CD8-positive, alpha-beta memory T cell (primary cell): Measurements from ENCODE around the gene KIR3DL1. TPM values are rescaled to one million over a fixed set of nuclear protein-coding genes. Genes with fewer than 3 reads are reported as not detected.
"Not testable (repeated sequence)": the region's sequence is repeated elsewhere in the genome, so short reads cannot be mapped to it uniquely, and the experiment has no call there.

Source experiments
- CTCF ChIA-PET: fragments of 350-600 bp; sonication (Branson Sonifier 250); formaldehyde crosslinking; loops from one replicate; lab custom pipeline; 2021; ENCODE audit warnings: antibody characterized with exemption; lab: Charles Lee
- POLR2A ChIA-PET: fragments of 350-600 bp; sonication (Branson Sonifier 250); formaldehyde crosslinking; loops from one replicate; lab custom pipeline; 2021; ENCODE audit warnings: antibody characterized with exemption; lab: Charles Lee
- DNase-seq, 5 donors: peaks; one replicate each; pipeline versions ENCODE4 v3.0.0 to v3.0.0-alpha.2; 2020 to 2022; ENCODE audit warnings: mixed read lengths in 1 of 5
- H3K27ac ChIP-seq: one replicate; pipeline ENCODE4 v1.7.0; 2013; ENCODE audit warnings: low read depth, mild to moderate bottlenecking, low read length, moderate library complexity
- H3K27me3 ChIP-seq: 2 replicates; pipeline ENCODE4 v1.7.0; 2013; ENCODE audit warnings: low read length, mild to moderate bottlenecking; ENCODE audit not compliant: insufficient read depth, poor library complexity, severe bottlenecking
- H3K36me3 ChIP-seq: 2 replicates; pipeline ENCODE4 v1.7.0; 2013; ENCODE audit warnings: mild to moderate bottlenecking, low read length, moderate library complexity; ENCODE audit not compliant: insufficient read depth
- H3K4me1 ChIP-seq: 2 replicates; pipeline ENCODE4 v1.7.0; 2013; ENCODE audit warnings: mild to moderate bottlenecking, low read length, moderate library complexity; ENCODE audit not compliant: insufficient read depth
- H3K4me3 ChIP-seq: 2 replicates; pipeline ENCODE4 v1.7.0; 2013; ENCODE audit warnings: mild to moderate bottlenecking, low read length
- H3K9me3 ChIP-seq: 2 replicates; pipeline ENCODE4 v1.7.0; 2013; ENCODE audit warnings: mild to moderate bottlenecking, low read length
- H3K27ac Mint-ChIP-seq, 8 donors: one replicate each; pipeline ENCODE4 v1.8.0; 2020 to 2021; ENCODE audit warnings: mixed read lengths in 8 of 8, mild to moderate bottlenecking in 6 of 8, inconsistent platforms in 3 of 8, moderate library complexity in 3 of 8
- H3K27me3 Mint-ChIP-seq, 2 donors: one replicate each; pipeline ENCODE4 v1.8.0; 2020 to 2021; ENCODE audit warnings: mixed read lengths in 2 of 2, mild to moderate bottlenecking in 1 of 2, moderate library complexity in 1 of 2
- H3K36me3 Mint-ChIP-seq, 3 donors: one replicate each; pipeline ENCODE4 v1.8.0; 2020 to 2021; ENCODE audit warnings: mixed read lengths in 3 of 3, inconsistent platforms in 1 of 3, mild to moderate bottlenecking in 1 of 3
- H3K4me1 Mint-ChIP-seq, 3 donors: one replicate each; pipeline ENCODE4 v1.8.0; 2020 to 2021; ENCODE audit warnings: mixed read lengths in 3 of 3, inconsistent platforms in 1 of 3, mild to moderate bottlenecking in 1 of 3
- H3K4me3 Mint-ChIP-seq, 7 donors: one replicate each; pipeline ENCODE4 v1.8.0; 2020 to 2021; ENCODE audit warnings: mixed read lengths in 7 of 7, mild to moderate bottlenecking in 6 of 7, moderate library complexity in 4 of 7, inconsistent platforms in 2 of 7
- H3K9me3 Mint-ChIP-seq, 5 donors: one replicate each; pipeline ENCODE4 v1.8.0; 2020 to 2022; ENCODE audit warnings: mixed read lengths in 5 of 5, mild to moderate bottlenecking in 3 of 5, moderate library complexity in 2 of 5, inconsistent platforms in 1 of 5
- polyA plus RNA-seq: library from polyadenylated mRNA; unstranded; fragments of 300-500 nt; fragmentation: Illumina TruSeq; gene quantifications from one replicate; pipeline ENCODE4 v1.2.3, GENCODE V29; 2021
- total RNA-seq, 2 experiments: library from RNA; stranded (reverse); gene quantifications; one replicate each; pipeline ENCODE4 v1.2.3, GENCODE V29; 2021

Gene KIR3DL1
- total and polyA plus RNA-seq, 3 experiments from 2014 or later = 0.11 to 11.9 (median 0.28) TPM

GRCh38 chr19:54778896-54779295 is 37.4 kb upstream of the KIR3DL1 start:
- POLR2A ChIA-PET, H3K27ac ChIP-seq, H3K9me3 ChIP-seq, H3K27me3 ChIP-seq, H3K4me3 ChIP-seq, CTCF ChIA-PET, H3K36me3 ChIP-seq, H3K4me3 Mint-ChIP-seq, H3K4me1 ChIP-seq, H3K36me3 Mint-ChIP-seq, H3K4me1 Mint-ChIP-seq, DNase-seq, H3K27ac Mint-ChIP-seq: not testable (repeated sequence)
- H3K27me3 Mint-ChIP-seq = peaks cover 6 to 24% of the 10 kb centered on the region in 2 donors
- peaks cover 0 to 12% (median 5%) of the 10 kb centered on the region in 5 donors for H3K9me3 Mint-ChIP-seq

DNA sequence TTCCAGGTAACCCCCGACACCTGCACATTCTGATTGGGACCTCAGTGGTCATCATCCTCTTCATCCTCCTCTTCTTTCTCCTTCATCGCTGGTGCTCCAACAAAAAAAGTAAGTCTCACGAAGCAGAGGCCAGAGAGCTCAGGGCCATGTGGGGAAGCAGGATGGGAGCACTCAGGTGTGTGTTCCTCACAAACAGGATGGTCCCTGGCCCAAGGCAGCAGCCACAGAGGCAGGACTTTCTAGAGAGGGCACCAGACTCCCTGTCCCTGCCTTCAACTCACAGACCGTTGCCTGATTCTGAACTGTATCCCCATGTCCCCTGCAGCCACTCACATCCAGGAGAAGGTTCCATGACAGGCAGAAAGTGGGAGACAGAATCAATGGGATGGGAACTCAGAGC is 33.4 kb upstream of the KIR3DL1 start:
- H3K27ac ChIP-seq, H3K4me1 ChIP-seq, CTCF ChIA-PET, H3K4me3 Mint-ChIP-seq, H3K9me3 ChIP-seq, H3K9me3 Mint-ChIP-seq, H3K36me3 Mint-ChIP-seq, POLR2A ChIA-PET, DNase-seq, H3K27me3 ChIP-seq, H3K4me3 ChIP-seq, H3K4me1 Mint-ChIP-seq, H3K27ac Mint-ChIP-seq, H3K36me3 ChIP-seq: not testable (repeated sequence)
- peaks cover 8 to 36% of the 10 kb centered on the region in 2 donors for H3K27me3 Mint-ChIP-seq

DNA sequence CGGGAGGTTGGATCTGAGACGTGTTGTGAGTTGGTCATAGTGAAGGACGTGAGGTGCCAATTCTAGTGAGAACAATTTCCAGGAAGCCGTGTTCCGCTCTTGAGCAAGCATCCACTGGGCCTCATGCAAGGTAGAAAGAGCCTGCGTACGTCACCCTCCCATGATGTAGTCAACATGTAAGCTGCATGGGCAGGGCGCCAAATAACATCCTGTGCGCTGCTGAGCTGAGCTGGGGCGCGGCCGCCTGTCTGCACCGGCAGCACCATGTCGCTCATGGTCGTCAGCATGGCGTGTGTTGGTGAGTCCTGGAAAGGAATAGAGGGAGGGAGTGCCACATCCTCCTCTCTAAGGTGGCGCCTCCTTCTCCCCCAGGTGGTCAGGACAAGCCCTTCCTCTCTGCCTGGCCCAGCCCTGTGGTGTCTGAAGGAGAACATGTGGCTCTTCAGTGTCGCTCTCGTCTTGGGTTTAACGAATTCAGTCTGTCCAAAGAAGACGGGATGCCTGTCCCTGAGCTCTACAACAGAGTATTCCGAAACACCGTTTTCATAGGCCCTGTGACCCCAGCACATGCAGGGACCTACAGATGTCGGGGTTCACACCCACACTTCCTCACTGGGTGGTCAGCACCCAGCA is 30.1 kb upstream of the KIR3DL1 start:
- H3K4me1 Mint-ChIP-seq, H3K4me3 Mint-ChIP-seq: not testable (repeated sequence)

DNA sequence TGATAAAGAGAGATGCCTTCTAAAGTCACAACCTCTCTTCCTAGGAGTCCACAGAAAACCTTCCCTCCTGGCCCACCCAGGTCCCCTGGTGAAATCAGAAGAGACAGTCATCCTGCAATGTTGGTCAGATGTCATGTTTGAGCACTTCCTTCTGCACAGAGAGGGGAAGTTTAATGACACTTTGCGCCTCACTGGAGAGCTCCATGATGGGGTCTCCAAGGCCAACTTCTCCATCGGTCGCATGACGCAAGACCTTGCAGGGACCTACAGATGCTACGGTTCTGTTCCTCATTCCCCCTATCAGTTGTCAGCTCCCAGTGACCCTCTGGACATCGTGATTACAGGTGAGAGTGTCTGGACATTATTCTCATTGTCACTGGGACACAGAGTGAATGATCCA is 28.1 kb upstream of the KIR3DL1 start:
- H3K27ac Mint-ChIP-seq, H3K27me3 ChIP-seq, H3K36me3 Mint-ChIP-seq, DNase-seq, H3K9me3 Mint-ChIP-seq, H3K27ac ChIP-seq, H3K36me3 ChIP-seq, H3K4me3 ChIP-seq, H3K4me3 Mint-ChIP-seq, H3K9me3 ChIP-seq, H3K4me1 ChIP-seq, CTCF ChIA-PET, POLR2A ChIA-PET: not testable (repeated sequence)
- peaks cover 8 to 16% (median 9%) of the 10 kb centered on the region in 3 donors for H3K4me1 Mint-ChIP-seq
- H3K27me3 Mint-ChIP-seq = peaks cover 6 to 28% of the 10 kb centered on the region in 2 donors

More for the DNA sequence above, 30.1 kb upstream of the KIR3DL1 start:
- POLR2A ChIA-PET, H3K36me3 ChIP-seq, H3K9me3 ChIP-seq, H3K27ac Mint-ChIP-seq, H3K27me3 ChIP-seq, DNase-seq, H3K4me3 ChIP-seq, CTCF ChIA-PET, H3K4me1 ChIP-seq, H3K36me3 Mint-ChIP-seq, H3K27ac ChIP-seq, H3K9me3 Mint-ChIP-seq: not testable (repeated sequence)
- H3K27me3 Mint-ChIP-seq = peaks cover 8 to 33% of the 10 kb centered on the region in 2 donors

GRCh38 chr19:54790711-54791110 is 25.6 kb upstream of the KIR3DL1 start:
- Mint-ChIP-seq H3K4me3 (no peak overlapping the region), H3K27me3 (peaks cover 3 to 13% of the 10 kb centered on the region in 2 donors), H3K36me3 (peaks cover 0 to 3% (median 2%) of the 10 kb centered on the region in 3 donors), H3K9me3 (no peaks in the 10 kb centered on the region), H3K4me1 (peaks cover 11 to 27% (median 17%) of the 10 kb centered on the region in 3 donors), H3K27ac (no peak overlapping the region)
- H3K4me1 ChIP-seq = no peaks in the 10 kb centered on the region
- H3K36me3 ChIP-seq = no peaks in the 10 kb centered on the region
- no peak for DNase-seq
- ChIA-PET CTCF (no interaction called here), POLR2A (no interaction called here)
- no peak overlapping the region for H3K27ac ChIP-seq
- H3K27me3 ChIP-seq = peaks cover 3% of the 10 kb centered on the region
- H3K4me3 ChIP-seq = no peak overlapping the region
- H3K9me3 ChIP-seq = no peaks in the 10 kb centered on the region

GRCh38 chr19:54791476-54791875 is 24.8 kb upstream of the KIR3DL1 start:
- H3K27ac Mint-ChIP-seq = peak overlapping the region in 2 of 8 donors; percentile 18 to 58
- DNase-seq = no peak
- peaks cover 3 to 8% of the 10 kb centered on the region in 2 donors for H3K27me3 Mint-ChIP-seq
- CTCF ChIA-PET = no interaction called here
- H3K9me3 Mint-ChIP-seq = no peaks in the 10 kb centered on the region
- H3K36me3 Mint-ChIP-seq = peaks cover 0 to 2% (median 0%) of the 10 kb centered on the region in 3 donors
- peaks cover 11 to 27% (median 17%) of the 10 kb centered on the region in 3 donors for H3K4me1 Mint-ChIP-seq
- POLR2A ChIA-PET = no interaction called here
- no peaks in the 10 kb centered on the region for H3K9me3 ChIP-seq
- H3K27me3 ChIP-seq = peaks cover 2% of the 10 kb centered on the region
- H3K36me3 ChIP-seq = no peaks in the 10 kb centered on the region
- no peak overlapping the region for H3K4me3 ChIP-seq
- H3K4me3 Mint-ChIP-seq = peak overlapping the region in 1 of 7 donors; percentile 7
- no peaks in the 10 kb centered on the region for H3K4me1 ChIP-seq
- H3K27ac ChIP-seq = no peak overlapping the region

- H3K36me3 ChIP-seq = no peaks in the 10 kb centered on the region
- CTCF ChIA-PET = no interaction called here
- H3K9me3 Mint-ChIP-seq = peaks cover 0 to 5% (median 0%) of the 10 kb centered on the region in 5 donors
- peak overlapping the region; percentile 23 for H3K4me3 ChIP-seq
- peak overlapping the region in 7 of 8 donors; percentile 25 to 86 (median 56) for H3K27ac Mint-ChIP-seq
- peaks cover 11 to 27% (median 17%) of the 10 kb centered on the region in 3 donors for H3K4me1 Mint-ChIP-seq
- peaks cover 2 to 15% of the 10 kb centered on the region in 2 donors for H3K27me3 Mint-ChIP-seq
- H3K4me1 ChIP-seq = no peaks in the 10 kb centered on the region
- POLR2A ChIA-PET = no interaction called here
- no peaks in the 10 kb centered on the region for H3K9me3 ChIP-seq
- H3K27me3 ChIP-seq = no peaks in the 10 kb centered on the region
- no peaks in the 10 kb centered on the region for H3K36me3 Mint-ChIP-seq
- H3K27ac ChIP-seq = no peak overlapping the region
- peak overlapping the region in 6 of 7 donors; percentile 40 to 84 (median 78) for H3K4me3 Mint-ChIP-seq
- no peak for DNase-seq
These were observed 23.5 kb upstream of the KIR3DL1 start for GRCh38 chr19:54792814-54793213.

DNA sequence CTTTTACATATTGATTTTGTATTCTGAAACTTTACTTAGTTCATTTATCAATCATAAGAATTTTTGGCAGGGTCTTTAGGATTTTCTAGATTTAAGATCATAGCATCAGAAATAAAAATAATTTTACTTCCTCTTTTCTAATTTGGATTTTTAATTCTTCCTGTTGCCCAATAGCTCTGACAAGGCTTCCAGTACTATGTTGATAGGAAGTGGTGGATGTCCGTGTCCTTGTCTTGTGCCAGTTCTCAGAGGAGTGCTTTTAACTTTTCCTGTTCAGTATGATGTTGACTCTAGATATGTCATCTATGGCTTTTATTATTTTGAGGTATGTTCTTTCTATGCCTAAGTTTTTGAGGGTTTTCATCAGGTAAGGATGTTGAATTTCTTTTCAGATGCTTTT is 20.5 kb upstream of the KIR3DL1 start:
- CTCF ChIA-PET = no interaction called here
- Histone ChIP-seq H3K27me3 (no peaks in the 10 kb centered on the region), H3K36me3 (no peaks in the 10 kb centered on the region), H3K9me3 (no peaks in the 10 kb centered on the region), H3K4me3 (no peak overlapping the region), H3K27ac (no peak overlapping the region), H3K4me1 (no peaks in the 10 kb centered on the region)
- no peak for DNase-seq
- POLR2A ChIA-PET = no interaction called here
- no peaks in the 10 kb centered on the region for H3K36me3 Mint-ChIP-seq
- H3K4me1 Mint-ChIP-seq = peaks cover 11 to 27% (median 17%) of the 10 kb centered on the region in 3 donors
- no peak overlapping the region for H3K27ac Mint-ChIP-seq
- no peak overlapping the region for H3K4me3 Mint-ChIP-seq
- peaks cover 6 to 28% of the 10 kb centered on the region in 2 donors for H3K27me3 Mint-ChIP-seq
- peaks cover 0 to 5% (median 0%) of the 10 kb centered on the region in 5 donors for H3K9me3 Mint-ChIP-seq
